CD14-positive monocyte (primary cell): ENCODE results near the gene OSBPL10. TPM values are rescaled to one million over a fixed set of nuclear protein-coding genes. Genes with fewer than 3 reads are reported as not detected.

ENCODE experiments used
- DNase-seq, 3 donors: peaks; one replicate each; pipeline ENCODE4 v3.0.0-alpha.2; 2011 to 2022
- H2AFZ ChIP-seq: 2 replicates; pipeline ENCODE4 v1.6.0; 2012; ENCODE audit warnings: mild to moderate bottlenecking, low read depth, low read length, inconsistent platforms; ENCODE audit not compliant: insufficient read depth, poor library complexity, severe bottlenecking
- H3K27ac ChIP-seq, 2 donors: 1 replicate in 1 of 2; 2 replicates in 1 of 2; pipeline ENCODE4 v1.5.1; 2012 to 2013; ENCODE audit warnings: low read length in 2 of 2, control low read depth in 1 of 2, inconsistent platforms in 1 of 2, low read depth in 1 of 2, mild to moderate bottlenecking in 1 of 2
- H3K27me3 ChIP-seq, 2 donors: one replicate each; pipeline versions ENCODE4 v1.6.0 to v1.6.1; 2011 to 2013; ENCODE audit warnings: low read length in 2 of 2; ENCODE audit not compliant: control insufficient read depth in 2 of 2, insufficient read depth in 2 of 2
- H3K36me3 ChIP-seq, 2 donors: replicated peaks in 1 of 2; 1 replicate in 1 of 2; 2 replicates in 1 of 2; pipeline versions ENCODE4 v1.5.1 to v1.6.1; 2012 to 2013; ENCODE audit warnings: low read length in 2 of 2, control low read depth in 1 of 2, inconsistent platforms in 1 of 2, mild to moderate bottlenecking in 1 of 2; ENCODE audit not compliant: insufficient read depth in 2 of 2, control insufficient read depth in 1 of 2
- H3K4me1 ChIP-seq, 2 donors: 1 replicate in 1 of 2; 2 replicates in 1 of 2; pipeline versions ENCODE4 v1.5.1 to v1.6.1; 2012 to 2013; ENCODE audit warnings: low read length in 2 of 2, control low read depth in 1 of 2, inconsistent platforms in 1 of 2, mild to moderate bottlenecking in 1 of 2, moderate library complexity in 1 of 2; ENCODE audit not compliant: insufficient read depth in 2 of 2, control insufficient read depth in 1 of 2
- H3K4me2 ChIP-seq: replicated peaks from 2 replicates; pipeline ENCODE3; 2012; ENCODE audit warnings: low read length, moderate library complexity, mild to moderate bottlenecking; ENCODE audit not compliant: poor library complexity, severe bottlenecking; ENCODE audit errors: extremely low read depth
- H3K4me3 ChIP-seq, 3 experiments: fragments of 200-600 bp in 1 of 3; sonication (generic) in 1 of 3; replicated peaks in 1 of 3; 1 replicate in 2 of 3; 2 replicates in 1 of 3; pipeline ENCODE4 v1.5.1; 2011 to 2013; ENCODE audit warnings: low read length in 3 of 3, mild to moderate bottlenecking in 3 of 3, control low read depth in 2 of 3, low read depth in 2 of 3, inconsistent platforms in 1 of 3, moderate library complexity in 1 of 3
- H3K79me2 ChIP-seq: 2 replicates; pipeline ENCODE4 v1.6.0; 2012; ENCODE audit warnings: mild to moderate bottlenecking, control low read depth, inconsistent platforms, low read length, moderate library complexity; ENCODE audit not compliant: insufficient read depth
- H3K9ac ChIP-seq: 2 replicates; pipeline ENCODE4 v1.6.0; 2017; ENCODE audit warnings: low read length, mild to moderate bottlenecking; ENCODE audit not compliant: insufficient read depth, poor library complexity, severe bottlenecking
- H3K9me3 ChIP-seq, 2 donors: replicated peaks in 1 of 2; 1 replicate in 1 of 2; 2 replicates in 1 of 2; pipeline versions ENCODE4 v1.5.1 to v1.6.1; 2012 to 2013; ENCODE audit warnings: low read length in 2 of 2, control low read depth in 1 of 2; ENCODE audit not compliant: control insufficient read depth in 1 of 2, insufficient read depth in 1 of 2
- H4K20me1 ChIP-seq: 2 replicates; pipeline ENCODE4 v1.6.0; 2012; ENCODE audit warnings: mild to moderate bottlenecking, low read length, control low read depth, moderate library complexity; ENCODE audit not compliant: insufficient read depth
- H3K27ac Mint-ChIP-seq, 7 donors: one replicate each; pipeline ENCODE4 v1.8.0; 2020; ENCODE audit warnings: mild to moderate bottlenecking in 7 of 7, mixed read lengths in 7 of 7, moderate library complexity in 6 of 7, inconsistent platforms in 2 of 7
- H3K27me3 Mint-ChIP-seq, 3 donors: one replicate each; pipeline ENCODE4 v1.8.0; 2021 to 2022; ENCODE audit warnings: low read depth in 3 of 3, mild to moderate bottlenecking in 3 of 3, mixed read lengths in 3 of 3, moderate library complexity in 3 of 3, inconsistent platforms in 1 of 3
- H3K36me3 Mint-ChIP-seq, 2 donors: one replicate each; pipeline ENCODE4 v1.8.0; 2020; ENCODE audit warnings: mixed read lengths in 2 of 2, inconsistent platforms in 1 of 2, mild to moderate bottlenecking in 1 of 2
- H3K4me1 Mint-ChIP-seq: one replicate; pipeline ENCODE4 v1.8.0; 2020; ENCODE audit warnings: mild to moderate bottlenecking, mixed read lengths
- H3K4me3 Mint-ChIP-seq, 2 donors: one replicate each; pipeline ENCODE4 v1.8.0; 2020; ENCODE audit warnings: mild to moderate bottlenecking in 2 of 2, mixed read lengths in 2 of 2, moderate library complexity in 1 of 2
- H3K9me3 Mint-ChIP-seq, 7 donors: one replicate each; pipeline ENCODE4 v1.8.0; 2020 to 2022; ENCODE audit warnings: mixed read lengths in 7 of 7, mild to moderate bottlenecking in 6 of 7, moderate library complexity in 6 of 7, inconsistent platforms in 2 of 7
- WGBS: methylation state at CpG from one replicate; pipeline ENCODE4 v1.1.5; 2013; ENCODE audit warnings: missing lambda C conversion rate; ENCODE audit not compliant: insufficient coverage; 5-methylcytosine and 5-hydroxymethylcytosine counted together
- intact Hi-C, 2 donors: fragments of 100-400 bp; cut with micrococcal nuclease; formaldehyde crosslinking; loops; one replicate each; pipeline versions ENCODE4 v1.15.0 to v1.15.1; 2023
- polyA plus RNA-seq, 3 donors: library from polyadenylated mRNA; depleted of rRNA in 1 of 3; unstranded in 2 of 3; stranded (reverse) in 1 of 3; fragments of 300-500 nt in 2 of 3; fragments of >200 nt in 1 of 3; fragmentation: Illumina TruSeq in 2 of 3; gene quantifications; 1 replicate in 2 of 3; 2 replicates in 1 of 3; pipeline ENCODE4 v1.2.3, GENCODE V29; 2012 to 2021
- TF ChIP-seq, protein P1 (sequence below): fragments of 200-600 bp; IDR thresholded peaks from one replicate; pipeline ENCODE4 v1.8.0; 2022; ENCODE audit warnings: antibody characterized with exemption, mild to moderate bottlenecking

OSBPL10 gene
- polyA plus RNA-seq, 3 donors: 0.03 TPM; not detected in 2

GRCh38 chr3:31648286-31648968 is 332.6 kb downstream of the OSBPL10 start:
- intact Hi-C loops: no loop called here
- Histone ChIP-seq H4K20me1 (no peaks in the 10 kb centered on the region), H3K36me3 (peaks cover 0 to 10% of the 10 kb centered on the region in 2 donors), H2AFZ (no peak overlapping the region), H3K9ac (no peak overlapping the region), H3K9me3 (peaks cover 35 to 61% of the 10 kb centered on the region in 2 donors), H3K4me3 (no peak overlapping the region), H3K4me1 (no peaks in the 10 kb centered on the region), H3K4me2 (no peak overlapping the region), H3K79me2 (no peaks in the 10 kb centered on the region), H3K27ac (no peak overlapping the region), H3K27me3 (no peaks in the 10 kb centered on the region)
- H3K27me3 Mint-ChIP-seq: peaks cover 0 to 1% (median 0%) of the 10 kb centered on the region in 3 donors
- TF ChIP-seq, protein P1, sequence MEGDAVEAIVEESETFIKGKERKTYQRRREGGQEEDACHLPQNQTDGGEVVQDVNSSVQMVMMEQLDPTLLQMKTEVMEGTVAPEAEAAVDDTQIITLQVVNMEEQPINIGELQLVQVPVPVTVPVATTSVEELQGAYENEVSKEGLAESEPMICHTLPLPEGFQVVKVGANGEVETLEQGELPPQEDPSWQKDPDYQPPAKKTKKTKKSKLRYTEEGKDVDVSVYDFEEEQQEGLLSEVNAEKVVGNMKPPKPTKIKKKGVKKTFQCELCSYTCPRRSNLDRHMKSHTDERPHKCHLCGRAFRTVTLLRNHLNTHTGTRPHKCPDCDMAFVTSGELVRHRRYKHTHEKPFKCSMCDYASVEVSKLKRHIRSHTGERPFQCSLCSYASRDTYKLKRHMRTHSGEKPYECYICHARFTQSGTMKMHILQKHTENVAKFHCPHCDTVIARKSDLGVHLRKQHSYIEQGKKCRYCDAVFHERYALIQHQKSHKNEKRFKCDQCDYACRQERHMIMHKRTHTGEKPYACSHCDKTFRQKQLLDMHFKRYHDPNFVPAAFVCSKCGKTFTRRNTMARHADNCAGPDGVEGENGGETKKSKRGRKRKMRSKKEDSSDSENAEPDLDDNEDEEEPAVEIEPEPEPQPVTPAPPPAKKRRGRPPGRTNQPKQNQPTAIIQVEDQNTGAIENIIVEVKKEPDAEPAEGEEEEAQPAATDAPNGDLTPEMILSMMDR: no peak
- H3K27ac Mint-ChIP-seq: no peak overlapping the region
- no peaks in the 10 kb centered on the region for H3K4me1 Mint-ChIP-seq
- peaks cover 10 to 14% of the 10 kb centered on the region in 2 donors for H3K36me3 Mint-ChIP-seq
- DNase-seq: no peak
- no peak overlapping the region for H3K4me3 Mint-ChIP-seq
- WGBS: 98% methylated on average over 4 of the region's 4 CpGs
- H3K9me3 Mint-ChIP-seq: peaks cover 55 to 66% (median 62%) of the 10 kb centered on the region in 7 donors

DNA sequence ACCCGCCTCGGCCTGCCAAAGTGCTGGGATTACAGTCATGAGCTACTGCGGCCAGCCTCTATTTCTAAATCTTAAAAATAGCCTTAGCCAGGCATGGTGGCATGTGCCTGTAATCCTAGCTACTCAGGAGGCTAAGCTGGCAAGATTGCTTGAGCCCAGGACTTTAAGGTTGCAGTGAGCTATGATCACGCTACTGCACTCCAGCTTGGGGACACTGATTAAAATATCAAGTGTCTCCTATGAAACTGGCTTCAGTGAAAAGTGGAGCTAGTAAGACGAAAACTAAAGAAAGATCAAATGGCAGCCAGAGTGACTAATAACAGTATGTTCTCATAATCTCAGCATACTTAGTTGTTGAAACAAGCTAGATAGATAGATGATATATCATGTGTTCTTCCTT is 335.8 kb downstream of the OSBPL10 start:
- intact Hi-C loops: no loop called here
- 96% methylated on average over 4 of the region's 5 CpGs for WGBS
- no peak overlapping the region for H3K4me3 ChIP-seq
- no peaks in the 10 kb centered on the region for H3K4me1 ChIP-seq
- H3K36me3 ChIP-seq: peaks cover 0 to 10% of the 10 kb centered on the region in 2 donors
- peaks cover 0 to 1% (median 0%) of the 10 kb centered on the region in 3 donors for H3K27me3 Mint-ChIP-seq
- peaks cover 28 to 38% (median 34%) of the 10 kb centered on the region in 7 donors for H3K9me3 Mint-ChIP-seq
- DNase-seq: no peak
- TF ChIP-seq, protein P1: no peak
- no peak overlapping the region for H3K4me3 Mint-ChIP-seq
- no peaks in the 10 kb centered on the region for H3K79me2 ChIP-seq
- H4K20me1 ChIP-seq: no peaks in the 10 kb centered on the region
- no peak overlapping the region for H3K27ac ChIP-seq
- no peak overlapping the region for H2AFZ ChIP-seq
- no peaks in the 10 kb centered on the region for H3K4me1 Mint-ChIP-seq
- H3K27me3 ChIP-seq: no peaks in the 10 kb centered on the region
- peaks cover 23 to 33% of the 10 kb centered on the region in 2 donors for H3K9me3 ChIP-seq
- no peak overlapping the region for H3K9ac ChIP-seq
- H3K27ac Mint-ChIP-seq: no peak overlapping the region
- H3K4me2 ChIP-seq: no peak overlapping the region
- peaks cover 16 to 18% of the 10 kb centered on the region in 2 donors for H3K36me3 Mint-ChIP-seq
